T-helper 1 cell treated with Interleukin-12 subunit alpha and Interleukin-12 subunit beta and Interleukin-4 antibody, amounts not matched to agents 30 ng/mL and 1 ng/mL, for 36 hours (primary cell): ENCODE results near the gene PCSK7. TPM values are rescaled to one million over a fixed set of nuclear protein-coding genes. Genes with fewer than 3 reads are reported as not detected.
"Not testable (repeated sequence)": the region's sequence is repeated elsewhere in the genome, so short reads cannot be mapped to it uniquely, and the experiment has no call there.

Experiments
- intact Hi-C: fragments of 100-400 bp; cut with micrococcal nuclease; formaldehyde crosslinking; loops from one replicate; pipeline ENCODE4 v1.15.1; 2024
- total RNA-seq: library from RNA; stranded (reverse); gene quantifications from 2 replicates; pipeline ENCODE4 v1.2.3, GENCODE V29; 2022

PCSK7 gene
- total RNA-seq, 1 donor from 2014 or later = 180 TPM

DNA sequence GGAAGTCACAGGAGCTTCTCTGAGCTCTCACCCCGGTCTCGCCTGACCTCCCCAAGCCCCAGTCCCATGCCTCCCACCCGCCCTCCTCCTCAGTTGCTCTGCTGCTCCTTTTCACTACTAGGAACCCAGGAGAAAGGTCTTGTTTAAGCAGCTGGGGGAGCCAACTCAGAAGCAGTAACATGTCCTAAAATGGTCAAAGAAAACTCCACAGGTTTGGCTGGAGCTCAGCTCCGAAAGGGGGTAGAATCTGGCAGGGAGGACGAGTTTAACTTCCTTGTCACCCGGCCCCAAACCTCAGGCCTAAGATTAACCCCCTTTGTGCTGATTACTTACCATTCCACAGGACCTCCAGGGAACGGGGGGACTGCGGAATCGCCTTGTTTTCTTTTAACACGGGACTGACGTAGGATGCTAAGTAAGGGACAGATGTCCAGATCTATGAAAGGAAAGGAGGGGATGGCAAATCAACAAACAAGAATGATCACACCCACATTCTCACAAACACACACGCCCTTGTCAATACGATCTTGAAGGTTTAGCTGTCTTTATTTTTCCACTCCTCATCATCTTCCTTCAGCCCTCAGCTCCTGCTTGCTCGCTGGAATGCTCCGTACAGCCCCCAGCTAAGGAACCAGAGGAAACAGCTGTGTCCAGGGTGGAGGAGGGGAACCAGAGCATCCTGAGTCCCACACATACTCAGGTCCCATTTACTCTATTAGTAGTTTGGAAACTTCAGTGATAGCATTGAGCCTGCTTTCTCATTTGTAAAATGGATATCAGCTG lies 13.5 kb downstream of the PCSK7 start:
- intact Hi-C loops = no loop called here

DNA sequence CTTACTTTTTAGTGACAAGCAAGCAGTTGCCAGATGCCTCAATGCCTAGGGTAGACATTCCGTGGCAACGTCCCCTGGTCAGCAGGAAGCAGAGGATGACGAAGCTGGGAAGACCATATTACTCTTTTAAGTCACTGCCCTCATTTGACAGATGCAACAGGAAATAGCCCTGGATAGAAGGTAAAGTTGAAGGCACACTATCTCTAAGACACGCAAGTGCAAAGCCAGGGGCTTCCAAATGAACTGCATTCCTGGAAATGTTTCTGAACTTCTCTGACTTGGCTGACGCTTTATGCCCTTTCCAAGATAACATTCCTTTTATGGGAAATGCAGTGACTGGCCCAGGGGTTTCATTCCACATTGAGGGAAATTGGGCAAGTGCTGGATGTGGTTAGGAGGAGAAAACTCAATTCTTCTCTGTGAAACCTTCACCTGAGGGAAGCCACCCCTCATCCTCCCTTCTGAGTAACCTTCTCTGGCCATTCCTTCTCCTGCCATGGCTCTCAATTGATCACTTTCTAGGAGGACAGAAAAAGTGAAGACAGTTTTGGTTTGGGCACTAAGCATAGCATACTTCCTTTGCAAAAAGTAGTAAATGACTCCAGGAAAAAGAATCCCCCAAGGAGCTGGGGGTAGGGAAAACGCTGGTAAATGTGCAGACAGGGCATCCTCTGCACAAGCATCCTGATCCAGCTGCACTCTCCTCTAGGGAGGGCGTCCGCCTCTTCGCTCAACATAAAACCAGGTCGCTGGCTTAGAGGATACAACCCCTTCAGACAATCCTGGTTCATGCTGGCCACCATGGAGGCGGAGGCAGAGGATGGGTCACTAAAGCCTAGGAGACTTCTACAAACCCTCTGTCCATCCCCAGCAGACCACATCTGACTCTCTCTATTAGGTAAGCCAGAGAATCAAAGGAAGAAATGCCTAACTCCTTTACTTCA lies 14.5 kb downstream of the PCSK7 start:
- intact Hi-C loops = no loop called here

DNA sequence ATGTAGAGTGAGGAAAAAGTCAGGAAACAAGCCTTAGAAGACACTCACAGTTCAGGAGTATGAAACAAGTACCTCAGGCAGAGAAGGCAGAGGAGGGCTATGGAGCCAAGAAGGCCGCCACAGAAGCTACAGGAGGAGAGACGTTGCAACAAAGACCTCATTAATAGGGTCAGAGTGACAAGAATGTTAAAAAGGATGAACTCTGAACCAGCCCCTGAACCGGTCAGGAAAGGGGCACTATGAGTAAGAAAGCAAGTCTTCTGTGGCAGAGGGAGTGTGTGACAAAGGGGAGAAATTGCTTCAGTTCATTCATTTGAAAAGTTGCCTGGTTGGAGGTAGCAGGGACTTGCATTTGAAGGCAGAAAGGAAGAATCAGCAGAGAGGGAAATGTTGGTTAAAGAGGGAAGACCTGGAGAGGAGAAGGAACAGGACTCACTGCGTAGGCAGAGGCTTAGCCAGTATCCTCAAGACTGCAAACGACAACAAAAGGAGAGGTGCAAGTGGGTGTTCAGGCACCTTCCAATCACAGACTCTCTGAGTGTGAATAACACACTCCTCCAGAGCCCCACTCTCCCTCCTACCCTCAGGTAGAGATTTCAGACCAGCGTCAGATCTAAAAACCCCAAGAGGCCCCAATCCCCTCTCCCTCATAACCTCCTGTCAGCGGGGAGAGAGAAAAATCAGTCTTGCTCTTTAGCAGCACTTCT lies 17.3 kb downstream of the PCSK7 start:
- intact Hi-C loops = no loop called here

DNA sequence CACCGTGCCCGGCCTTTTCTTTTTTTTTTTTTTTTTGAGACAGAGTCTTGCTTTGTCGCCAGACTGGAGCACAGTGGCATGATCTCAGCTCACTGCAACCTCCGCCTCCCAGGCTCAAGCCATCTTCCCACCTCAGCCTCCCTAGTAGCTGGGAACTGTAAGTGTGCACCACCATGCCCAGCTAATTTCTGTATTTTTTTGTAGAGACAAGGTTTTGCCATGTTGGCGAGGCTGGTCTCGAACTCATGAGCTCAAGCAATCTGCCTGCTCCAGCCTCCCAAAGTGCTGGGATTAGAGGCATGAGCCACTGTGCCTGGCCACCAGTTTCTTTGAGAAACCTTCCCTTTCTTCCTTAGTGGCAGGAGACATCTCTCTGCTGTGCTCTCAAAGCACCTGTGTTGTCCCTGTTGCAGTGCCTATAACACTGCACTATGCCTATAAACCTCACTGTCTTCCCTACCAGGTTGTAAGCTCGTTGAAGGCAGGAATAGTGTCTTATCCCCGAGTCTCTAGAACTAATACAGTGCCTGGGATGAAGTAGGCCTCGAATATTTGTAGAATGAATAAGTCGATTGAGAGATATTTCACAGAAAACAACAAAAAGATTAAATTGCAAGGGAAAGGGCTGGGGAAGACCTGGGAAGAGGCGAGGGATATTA lies 19.0 kb downstream of the PCSK7 start:
- intact Hi-C loops = no loop called here

DNA sequence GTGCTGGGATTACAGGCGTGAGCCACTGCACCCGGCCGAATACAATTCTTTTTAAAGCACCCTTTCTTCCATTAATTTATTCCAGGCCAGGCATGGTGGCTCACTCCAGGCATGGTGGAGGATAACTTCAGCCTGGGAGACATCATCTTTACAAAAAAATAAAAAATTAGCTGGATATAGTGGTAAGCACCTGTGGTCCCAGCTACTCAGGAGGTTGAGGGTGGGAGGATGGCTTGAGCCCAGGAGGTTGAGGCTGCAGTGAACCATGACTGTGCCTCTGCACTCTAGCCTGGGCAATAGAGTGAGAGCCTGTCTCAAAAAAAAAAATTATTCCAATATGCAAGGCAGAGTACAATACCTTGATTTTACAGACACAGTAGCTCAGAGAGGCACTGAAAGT lies 21.3 kb downstream of the PCSK7 start:
- intact Hi-C loops = no loop called here

DNA sequence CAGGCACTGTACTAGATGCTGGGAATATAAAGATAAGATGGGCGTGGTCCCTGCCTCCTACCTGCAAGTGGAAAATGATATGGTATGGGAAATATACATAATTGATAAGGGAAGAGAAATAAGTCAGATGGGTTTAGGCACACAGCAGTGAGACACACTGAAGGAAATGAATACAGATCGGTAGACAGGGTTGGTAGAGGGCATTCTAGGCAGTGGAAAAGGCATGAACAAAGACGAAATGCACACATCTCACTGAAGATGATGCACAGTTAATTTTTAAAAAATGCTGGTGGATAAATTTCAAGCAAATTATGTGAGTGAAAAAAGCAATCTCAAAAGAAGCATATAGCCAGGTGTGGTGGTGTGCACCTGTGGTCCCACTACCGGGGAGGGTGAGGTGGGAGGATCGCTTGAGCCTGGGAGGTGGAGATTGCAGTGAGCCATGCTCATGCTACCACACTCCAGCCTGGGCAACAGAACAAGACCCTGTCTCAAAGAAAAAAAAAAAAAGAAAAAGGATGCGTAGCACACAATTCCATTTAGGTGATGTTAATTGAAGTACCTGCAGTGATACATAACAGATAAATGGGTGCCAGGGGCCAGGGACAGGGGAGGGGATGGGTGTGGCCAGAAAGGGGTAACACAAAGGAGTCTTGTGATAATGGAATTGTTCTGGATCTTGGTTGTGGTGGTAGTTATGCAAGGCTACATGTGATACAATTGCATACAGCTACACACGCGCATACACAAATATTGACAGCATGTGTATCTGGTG lies 22.3 kb downstream of the PCSK7 start:
- intact Hi-C loops = not testable (repeated sequence)

DNA sequence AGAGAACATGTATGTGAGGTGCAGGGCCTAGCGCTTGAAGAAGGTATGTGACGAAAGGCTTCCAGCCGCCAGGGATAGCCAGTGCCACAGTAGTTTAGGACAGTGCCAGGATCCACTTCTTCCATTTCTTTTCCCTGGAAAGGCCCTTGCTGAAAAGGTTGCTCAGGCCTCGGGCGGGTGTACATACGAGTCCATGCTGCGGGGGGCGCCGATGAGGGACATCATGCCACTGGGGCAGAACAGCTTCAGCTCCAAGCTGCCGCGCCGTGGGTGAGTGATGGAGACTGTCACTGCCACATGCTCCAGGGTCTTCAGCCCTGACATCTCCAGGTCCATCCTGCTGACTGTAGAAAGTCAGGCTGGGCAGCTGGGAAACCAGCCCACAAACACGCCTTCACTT lies 23.2 kb downstream of the PCSK7 start:
- intact Hi-C loops = not testable (repeated sequence)

DNA sequence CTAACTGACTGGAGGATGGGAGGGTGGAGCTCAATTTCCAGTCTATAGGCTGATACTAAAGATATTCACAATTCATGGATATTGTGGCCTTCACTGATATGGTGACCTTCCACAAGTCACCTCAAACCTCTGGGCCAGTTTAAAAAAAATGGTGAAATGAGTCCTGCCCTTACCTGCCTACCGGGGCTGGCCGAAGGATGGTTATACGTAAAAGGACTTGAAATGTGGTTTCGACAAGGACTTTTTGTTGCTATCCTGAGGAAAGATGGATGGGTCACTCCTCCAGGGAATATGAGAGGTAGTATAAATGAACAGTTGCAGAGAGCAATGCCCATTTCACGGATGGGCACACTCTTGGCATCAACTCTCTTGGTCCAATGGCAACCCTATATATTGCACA lies 24.4 kb downstream of the PCSK7 start:
- intact Hi-C loops = not testable (repeated sequence)

DNA sequence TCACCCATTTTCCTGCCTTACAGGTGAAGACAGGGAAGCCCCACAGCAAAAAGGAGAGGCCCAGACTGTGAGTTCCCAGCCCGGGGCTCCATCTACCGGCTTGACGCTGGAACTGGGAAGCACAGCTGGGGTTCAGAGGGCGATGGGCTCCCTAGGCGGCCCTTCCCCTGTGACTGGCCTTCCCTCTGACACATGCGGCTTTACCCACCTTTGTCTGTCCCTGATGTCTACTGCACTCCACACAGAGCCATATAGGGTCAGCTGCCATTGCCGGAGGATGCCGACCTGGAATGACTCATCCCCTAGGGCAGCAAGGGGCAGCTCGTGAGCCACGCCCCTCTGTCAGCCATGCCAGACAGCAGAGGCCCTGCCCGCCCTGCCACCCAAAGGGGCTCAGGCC lies 25.0 kb downstream of the PCSK7 start:
- intact Hi-C loops = not testable (repeated sequence)

DNA sequence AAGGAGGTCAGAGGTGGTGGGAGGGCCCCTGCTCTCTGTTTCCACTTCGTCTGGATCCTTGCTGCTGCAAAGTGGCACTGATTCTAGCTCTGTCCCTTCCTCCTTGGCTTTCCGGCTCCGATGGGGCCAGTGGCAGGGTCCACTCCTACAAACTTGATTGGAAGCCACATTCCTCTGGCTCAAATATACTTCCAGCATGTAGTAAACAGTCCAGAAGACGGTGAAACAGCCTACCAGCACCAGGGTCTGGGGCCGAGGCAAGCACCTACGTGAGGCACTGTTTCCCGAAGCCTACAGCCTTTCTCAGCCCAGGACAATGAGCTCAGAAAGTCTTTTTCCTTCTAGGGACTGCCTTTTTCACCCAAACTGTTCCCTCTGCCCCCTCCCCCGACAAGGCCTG lies 25.8 kb downstream of the PCSK7 start:
- intact Hi-C loops = not testable (repeated sequence)

DNA sequence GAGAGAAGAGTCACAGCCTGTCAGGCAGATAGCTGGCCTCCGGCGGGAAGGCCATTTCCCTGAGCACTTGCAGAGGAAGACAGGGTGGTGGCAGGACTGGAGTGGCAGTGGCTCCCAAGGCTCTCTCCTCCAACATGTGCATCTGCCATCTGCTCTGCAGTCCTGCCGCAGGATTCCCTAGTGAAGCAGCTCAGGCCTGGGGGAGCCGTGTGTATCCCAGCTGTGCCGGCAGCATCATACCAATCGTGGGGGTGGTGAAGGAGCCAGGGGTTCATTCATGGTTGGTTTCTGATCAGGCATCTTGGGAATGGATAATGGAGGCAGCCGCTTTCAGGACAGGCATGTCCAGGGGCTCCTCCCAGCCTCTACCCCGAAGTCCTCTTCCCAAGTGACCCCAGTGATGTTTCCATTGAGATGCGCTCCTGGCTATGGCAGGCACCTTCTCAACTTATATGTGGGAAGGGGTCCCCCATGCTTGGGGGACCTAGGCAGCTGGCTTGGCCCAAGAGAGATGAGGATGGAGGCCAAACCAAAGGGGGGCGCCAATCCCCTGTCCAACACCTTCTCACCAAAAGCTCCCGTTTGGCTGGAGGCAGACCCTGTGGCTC lies 26.6 kb downstream of the PCSK7 start:
- intact Hi-C loops = no loop called here

DNA sequence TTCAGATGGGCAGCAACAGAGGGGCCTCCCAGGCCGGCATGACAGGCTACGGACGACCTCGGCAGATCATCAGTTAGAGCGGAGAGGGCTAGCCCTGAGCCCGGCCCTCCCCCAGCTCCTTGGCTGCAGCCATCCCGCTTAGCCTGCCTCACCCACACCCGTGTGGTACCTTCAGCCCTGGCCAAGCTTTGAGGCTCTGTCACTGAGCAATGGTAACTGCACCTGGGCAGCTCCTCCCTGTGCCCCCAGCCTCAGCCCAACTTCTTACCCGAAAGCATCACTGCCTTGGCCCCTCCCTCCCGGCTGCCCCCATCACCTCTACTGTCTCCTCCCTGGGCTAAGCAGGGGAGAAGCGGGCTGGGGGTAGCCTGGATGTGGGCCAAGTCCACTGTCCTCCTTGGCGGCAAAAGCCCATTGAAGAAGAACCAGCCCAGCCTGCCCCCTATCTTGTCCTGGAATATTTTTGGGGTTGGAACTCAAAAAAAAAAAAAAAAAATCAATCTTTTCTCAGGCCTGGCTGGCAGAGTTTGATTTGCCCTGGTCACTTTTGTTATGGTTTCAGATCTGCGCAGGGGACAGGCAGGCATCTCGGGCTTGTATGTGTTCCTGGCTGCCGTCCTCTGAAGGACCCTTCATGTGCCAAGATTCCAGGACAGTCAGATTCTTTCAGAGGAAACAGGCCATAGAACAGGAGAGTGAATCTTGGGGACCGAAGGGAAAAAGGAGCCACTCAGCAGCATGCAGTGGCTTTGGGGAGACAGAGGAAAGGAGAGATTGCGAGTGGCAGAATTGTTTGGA lies 27.4 kb downstream of the PCSK7 start:
- intact Hi-C loops = no loop called here

DNA sequence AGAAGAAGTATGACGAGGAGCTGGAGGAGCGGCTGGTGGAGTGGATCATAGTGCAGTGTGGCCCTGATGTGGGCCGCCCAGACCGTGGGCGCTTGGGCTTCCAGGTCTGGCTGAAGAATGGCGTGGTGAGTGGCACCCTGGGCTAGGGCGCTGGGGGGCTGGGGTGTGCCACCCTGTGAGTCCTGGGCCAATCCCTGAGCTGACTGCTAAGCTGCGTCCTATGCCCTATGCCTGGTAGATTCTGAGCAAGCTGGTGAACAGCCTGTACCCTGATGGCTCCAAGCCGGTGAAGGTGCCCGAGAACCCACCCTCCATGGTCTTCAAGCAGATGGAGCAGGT lies 28.8 kb downstream of the PCSK7 start:
- intact Hi-C loops = no loop called here

DNA sequence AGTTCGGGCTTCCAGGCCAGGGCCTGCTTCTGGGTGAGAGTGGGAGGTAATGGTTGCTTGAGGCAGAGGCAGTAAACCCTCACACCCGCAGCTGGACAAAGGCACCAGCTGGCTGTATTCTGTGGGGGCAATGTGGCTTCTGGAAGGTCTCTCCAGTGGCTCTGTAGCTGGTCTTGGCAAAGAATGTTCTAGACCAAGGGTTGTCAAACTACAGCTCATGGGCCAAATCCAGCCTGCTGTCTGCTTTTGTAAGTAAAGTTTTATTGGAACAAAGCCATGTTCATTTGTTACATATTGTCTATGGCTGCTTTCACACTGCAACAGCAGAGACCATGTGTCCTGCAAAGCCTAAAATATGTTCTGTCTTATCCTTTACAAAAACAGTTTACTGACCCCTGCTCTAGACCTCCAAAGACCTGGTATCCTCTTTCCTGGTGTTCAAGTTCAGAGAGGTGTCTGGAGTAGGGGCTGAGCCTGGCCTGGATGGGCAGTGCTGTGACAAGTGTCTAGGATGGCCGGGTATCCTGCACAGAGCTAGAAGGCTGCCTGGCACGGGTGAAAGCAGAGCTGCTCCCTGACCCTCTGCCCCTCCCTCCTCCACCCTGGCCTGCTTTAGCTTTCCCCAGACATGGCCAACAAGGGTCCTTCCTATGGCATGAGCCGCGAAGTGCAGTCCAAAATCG lies 29.3 kb downstream of the PCSK7 start:
- intact Hi-C loops = no loop called here

DNA sequence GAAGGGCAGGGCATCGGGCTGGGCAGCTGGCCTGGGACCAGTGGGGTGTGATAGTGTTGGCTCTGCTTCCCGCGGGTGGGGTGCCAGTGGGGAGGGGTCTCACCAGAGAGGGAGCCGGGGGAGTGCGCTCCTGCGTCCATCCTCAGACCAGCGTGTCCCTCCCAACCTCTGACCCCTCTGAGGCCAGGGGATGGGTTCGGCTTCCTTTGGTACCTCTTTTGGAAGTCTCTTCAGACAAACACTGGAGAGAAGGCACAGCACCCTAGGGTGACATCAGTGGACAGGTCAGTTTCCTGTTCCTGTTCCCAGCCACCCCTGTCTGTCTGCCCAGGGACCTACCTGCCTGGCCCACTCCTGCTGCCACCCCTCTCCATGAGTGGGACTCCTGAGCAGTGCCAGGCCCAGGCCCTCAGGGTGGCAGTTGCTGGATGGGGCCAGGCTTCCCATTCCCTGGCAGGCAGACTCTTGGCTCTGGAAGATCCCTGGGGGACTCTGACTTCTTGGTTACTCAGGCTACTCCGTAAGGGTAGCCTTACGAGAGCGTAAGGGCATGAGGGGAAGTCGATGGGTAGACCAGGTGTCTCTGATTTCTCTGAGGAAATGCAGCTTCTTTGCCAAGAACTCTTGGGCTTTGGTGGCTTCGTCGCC lies 30.1 kb downstream of the PCSK7 start:
- intact Hi-C loops = no loop called here

DNA sequence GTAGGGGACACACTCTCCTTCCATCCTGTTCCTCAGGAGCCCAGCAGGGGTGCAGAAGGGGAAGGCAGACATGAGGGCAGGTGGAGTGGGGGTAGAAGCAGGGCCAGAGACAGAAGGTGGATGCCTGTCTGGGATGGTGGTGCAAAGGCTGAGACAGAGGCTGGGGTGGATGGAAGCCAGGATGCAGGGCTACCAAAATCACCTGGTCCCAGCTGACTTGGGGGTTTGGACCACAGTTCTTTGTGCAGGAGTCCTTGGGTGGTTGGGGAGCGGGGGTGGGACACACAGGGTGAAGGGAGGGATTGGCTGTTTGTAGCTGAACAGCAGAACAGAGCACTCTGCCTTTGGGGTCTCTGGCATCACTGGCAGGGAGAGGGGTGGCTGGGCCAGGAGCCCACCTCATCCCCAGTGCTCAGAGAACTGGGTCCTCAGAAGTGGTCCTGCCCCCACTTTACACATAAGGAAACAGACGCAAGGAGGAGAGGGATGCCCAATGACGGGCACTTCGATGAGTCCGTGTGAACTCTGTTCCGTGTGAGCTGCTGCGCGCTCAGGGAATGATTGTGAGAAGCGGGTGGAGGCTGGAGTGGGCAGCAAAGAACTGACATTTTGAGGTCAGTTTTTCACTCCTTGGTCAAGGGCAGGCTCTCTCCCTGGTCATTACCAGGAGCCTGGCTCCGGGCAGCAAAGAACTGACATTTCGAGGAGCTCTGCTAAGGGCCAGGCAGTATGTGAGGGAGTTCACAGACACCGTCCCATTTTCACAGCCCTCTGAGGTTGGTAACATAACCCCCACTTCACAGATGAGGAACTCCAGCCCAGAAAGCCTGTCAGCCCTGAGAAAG lies 30.8 kb downstream of the PCSK7 start:
- intact Hi-C loops = no loop called here
